HepG2 (cell line): Measurements from ENCODE around the gene TRIM61. TPM values are rescaled to one million over a fixed set of nuclear protein-coding genes. Genes with fewer than 3 reads are reported as not detected.

Experiments used
- ATAC-seq: fragments of 200-7000 bp; cut with Tn5 transposase; 3 replicates; pipeline ENCODE4 v1.9.1; 2020; ENCODE audit warnings: mild to moderate bottlenecking, moderate library complexity
- BruUV-seq: library from RNA; stranded (reverse); fragments of 400-500 nt; replicated peaks from 2 replicates; lab custom pipeline; 2021; lab: Mats Ljungman, UMichigan
- CTCF ChIA-PET: fragments of 300-600 bp; formaldehyde crosslinking; extraction: SDS; loops from one replicate; lab custom pipeline; 2021; ENCODE audit warnings: low total read pairs, inconsistent platforms, low intra/inter-chr PET ratio; lab: Yijun Ruan, JAX
- POLR2A ChIA-PET: fragments of 350-600 bp; sonication (Branson Sonifier 250); formaldehyde crosslinking; loops from one replicate; lab custom pipeline; 2020; ENCODE audit warnings: antibody characterized with exemption, inconsistent platforms; lab: Yijun Ruan, JAX
- DNase-seq: peaks from one replicate; pipeline ENCODE4 v3.0.0-alpha.2; 2015; ENCODE audit warnings: low spot score
- FAIRE-seq: peaks from 3 replicates; lab custom pipeline; 2011; peaks lifted over from hg19 to GRCh38; lab: Jason Lieb, UNC
- H2AFZ ChIP-seq: one replicate; pipeline ENCODE4 v1.6.1; 2011; ENCODE audit warnings: low read length, inconsistent platforms
- H3K27ac ChIP-seq: fragments of 300-600 bp; 3 replicates; pipeline ENCODE4 v1.8.0; 2011; ENCODE audit warnings: mixed run types, mild to moderate bottlenecking, mixed read lengths, low read length, inconsistent platforms; ENCODE audit not compliant: insufficient read depth; ENCODE audit errors: extremely low read length
- H3K27me3 ChIP-seq, 2 experiments: fragments of 200-600 bp in 1 of 2; 2 replicates in 1 of 2; 3 replicates in 1 of 2; pipeline versions ENCODE4 v1.6.0 to v1.8.0; 2011; ENCODE audit warnings: low read length in 2 of 2, mild to moderate bottlenecking in 2 of 2, moderate library complexity in 2 of 2, inconsistent platforms in 1 of 2; ENCODE audit not compliant: insufficient read depth in 2 of 2, control insufficient read depth in 1 of 2
- H3K36me3 ChIP-seq, 2 experiments: fragments of 200-600 bp in 1 of 2; replicated peaks in 1 of 2; 2 replicates in 1 of 2; 3 replicates in 1 of 2; pipeline versions ENCODE4 v1.5.1 to v1.8.0; 2011; ENCODE audit warnings: low read length in 2 of 2, inconsistent platforms in 1 of 2; ENCODE audit not compliant: insufficient read depth in 2 of 2, control insufficient read depth in 1 of 2
- H3K4me1 ChIP-seq: 2 replicates; pipeline ENCODE4 v1.5.1; 2012; ENCODE audit warnings: low read length, inconsistent platforms; ENCODE audit not compliant: insufficient read depth
- H3K4me2 ChIP-seq: 2 replicates; pipeline ENCODE4 v1.6.0; 2011; ENCODE audit warnings: low read depth, low read length, inconsistent platforms
- H3K4me3 ChIP-seq, 3 experiments: fragments of 200-600 bp in 1 of 3; sonication (generic), shearing (Covaris generic) in 1 of 3; replicated peaks in 1 of 3; 2 replicates each; pipeline ENCODE4 v1.5.1; 2011 to 2016; ENCODE audit warnings: low read length in 3 of 3, inconsistent platforms in 2 of 3, low read depth in 2 of 3, mild to moderate bottlenecking in 2 of 3, control low read depth in 1 of 3, mixed read lengths in 1 of 3; ENCODE audit not compliant: insufficient read depth in 1 of 3
- H3K79me2 ChIP-seq: one replicate; pipeline ENCODE4 v1.6.1; 2011; ENCODE audit warnings: low read length, inconsistent platforms; ENCODE audit not compliant: insufficient read depth
- H3K9ac ChIP-seq: 2 replicates; pipeline ENCODE4 v1.6.0; 2011; ENCODE audit warnings: mild to moderate bottlenecking, low read depth, low read length, inconsistent platforms; ENCODE audit not compliant: insufficient read depth
- H3K9me3 ChIP-seq: 2 replicates; pipeline ENCODE4 v1.5.1; 2012; ENCODE audit warnings: mild to moderate bottlenecking, low read length
- H4K20me1 ChIP-seq: 2 replicates; pipeline ENCODE4 v1.6.0; 2011; ENCODE audit warnings: inconsistent platforms, mild to moderate bottlenecking, low read length, moderate library complexity; ENCODE audit not compliant: insufficient read depth
- ARID3A ChIP-seq: IDR thresholded peaks from 2 replicates; pipeline ENCODE4 v1.6.1; 2012; ENCODE audit warnings: low read depth, low read length, improper control_type of control experiment
- ATF1 ChIP-seq: IDR thresholded peaks from 2 replicates; pipeline ENCODE4 v1.6.1; 2016; ENCODE audit warnings: mild to moderate bottlenecking, control low read depth
- GTF2F1 ChIP-seq: fragments of 150-350 bp; IDR thresholded peaks from 2 replicates; pipeline ENCODE4 v1.6.1; 2014; ENCODE audit warnings: low read length
- HOXA5 ChIP-seq: sonication (generic); formaldehyde crosslinking; IDR thresholded peaks from 2 replicates; pipeline ENCODE4 v1.4.0; 2020; ENCODE audit warnings: missing genetic modification reagents
- KDM5A ChIP-seq: fragments of 200-600 bp; sonication (generic); IDR thresholded peaks from 2 replicates; pipeline ENCODE4 v1.7.0; 2018; ENCODE audit warnings: antibody characterized with exemption, mild to moderate bottlenecking, low read length, borderline replicate concordance
- MTERF4 ChIP-seq: sonication (generic); formaldehyde crosslinking; IDR thresholded peaks from 2 replicates; pipeline ENCODE4 v1.8.0; 2023; ENCODE audit warnings: mild to moderate bottlenecking, missing genetic modification reagents
- SMC3 ChIP-seq: IDR thresholded peaks from 2 replicates; pipeline ENCODE4 v1.6.1; 2011; ENCODE audit warnings: low read length, improper control_type of control experiment
- ZNF121 ChIP-seq: sonication (generic); formaldehyde crosslinking; IDR thresholded peaks from 2 replicates; pipeline ENCODE4 v1.5.0; 2020; ENCODE audit warnings: mild to moderate bottlenecking, missing genetic modification reagents
- ZNF18 ChIP-seq: sonication (generic); formaldehyde crosslinking; IDR thresholded peaks from 2 replicates; pipeline ENCODE4 v1.8.0; 2022; ENCODE audit warnings: mild to moderate bottlenecking, missing genetic modification reagents; ENCODE audit not compliant: insufficient replicate concordance
- ZNF333 ChIP-seq: sonication (generic); formaldehyde crosslinking; IDR thresholded peaks from 2 replicates; pipeline ENCODE4 v1.4.0; 2020; ENCODE audit warnings: mild to moderate bottlenecking, missing genetic modification reagents, borderline replicate concordance
- ZNF33A ChIP-seq: sonication (generic); formaldehyde crosslinking; IDR thresholded peaks from 2 replicates; pipeline ENCODE4 v1.5.1; 2020; ENCODE audit warnings: missing genetic modification reagents, mild to moderate bottlenecking, moderate library complexity, borderline replicate concordance
- WGBS: methylation state at CpG from one replicate; pipeline ENCODE4 v1.1.6; 2017; ENCODE audit warnings: low lambda C conversion rate; 5-methylcytosine and 5-hydroxymethylcytosine counted together
- in situ Hi-C: cut with HindIII; loops from 2 replicates; pipeline ENCODE4 v1.10.0; 2017; ENCODE audit warnings: low pct_unique_long_range_greater_than_20kb; ENCODE audit not compliant: extremely low pct_ligation_motif_present
- intact Hi-C: fragments of 100-400 bp; cut with micrococcal nuclease; formaldehyde crosslinking; loops from one replicate; pipeline ENCODE4 v1.10.0; 2022; ENCODE audit not compliant: unreplicated experiment
- polyA plus RNA-seq, 8 experiments: library from polyadenylated mRNA; depleted of rRNA in 3 of 8; stranded (reverse) in 7 of 8; unstranded in 1 of 8; fragments of >200 nt; fragmentation: Illumina TruSeq in 4 of 8; extraction: Trizol in 4 of 8; gene quantifications; 2 replicates each; pipeline versions ENCODE4 v1.2.1 to v1.2.3, GENCODE V29; 2011 to 2016; ENCODE audit warnings: low read depth in 4 of 8, missing spikeins in 1 of 8, mixed read lengths in 1 of 8; ENCODE audit not compliant: insufficient read depth in 1 of 8
- total RNA-seq, 5 experiments: library from RNA; depleted of rRNA; stranded (reverse); fragments of >200 nt; fragmentation: Illumina TruSeq; extraction: Trizol; gene quantifications; 2 replicates each; pipeline ENCODE4 v1.2.3, GENCODE V29; 2016; ENCODE audit warnings: low read depth in 1 of 5
- TF ChIP-seq, protein P1 (sequence below): sonication (generic); formaldehyde crosslinking; IDR thresholded peaks from 2 replicates; pipeline ENCODE4 v1.4.0; 2020; ENCODE audit warnings: mild to moderate bottlenecking, missing genetic modification reagents

The TRIM61 gene
- total and polyA plus RNA-seq, 2 of the 13 experiments (the other 11 are each of a cell fraction or from before 2014, with no cell fraction given) = not detected

GRCh38 chr4:164949448-164950143 lies 27.9 kb downstream of the TRIM61 start:
- 0% methylated on average over 1 of the region's 1 CpG for WGBS
- Histone ChIP-seq H3K27ac (no peak overlapping the region), H3K79me2 (no peaks in the 10 kb centered on the region), H3K9ac (no peak overlapping the region), H3K36me3 (no peaks in the 10 kb centered on the region), H3K27me3 (no peaks in the 10 kb centered on the region; a peak in 1 of 5 replicates), H2AFZ (no peak overlapping the region), H4K20me1 (no peaks in the 10 kb centered on the region), H3K4me2 (no peak overlapping the region), H3K4me3 (no peak overlapping the region), H3K4me1 (no peaks in the 10 kb centered on the region), H3K9me3 (no peaks in the 10 kb centered on the region)
- ChIA-PET POLR2A (no interaction called here), CTCF (no interaction called here)
- BruUV-seq = no TSS peak
- FAIRE-seq (no peak), ATAC-seq (peak; percentile 59), DNase-seq (no peak)
- intact Hi-C loops = no loop called here
- in situ Hi-C loops = no loop called here
- TF ChIP-seq ZNF18 (CRISPR knock-in tag) (no peak), GTF2F1 (no peak), ZNF121 (no peak), SMC3 (no peak), MTERF4 (no peak), ATF1 (CRISPR knock-in tag) (no peak), ARID3A (no peak), ZNF333 (CRISPR knock-in tag) (no peak), KDM5A (no peak), ZNF33A (CRISPR knock-in tag) (no peak), HOXA5 (CRISPR knock-in tag) (no peak)
- TF ChIP-seq, protein P1, sequence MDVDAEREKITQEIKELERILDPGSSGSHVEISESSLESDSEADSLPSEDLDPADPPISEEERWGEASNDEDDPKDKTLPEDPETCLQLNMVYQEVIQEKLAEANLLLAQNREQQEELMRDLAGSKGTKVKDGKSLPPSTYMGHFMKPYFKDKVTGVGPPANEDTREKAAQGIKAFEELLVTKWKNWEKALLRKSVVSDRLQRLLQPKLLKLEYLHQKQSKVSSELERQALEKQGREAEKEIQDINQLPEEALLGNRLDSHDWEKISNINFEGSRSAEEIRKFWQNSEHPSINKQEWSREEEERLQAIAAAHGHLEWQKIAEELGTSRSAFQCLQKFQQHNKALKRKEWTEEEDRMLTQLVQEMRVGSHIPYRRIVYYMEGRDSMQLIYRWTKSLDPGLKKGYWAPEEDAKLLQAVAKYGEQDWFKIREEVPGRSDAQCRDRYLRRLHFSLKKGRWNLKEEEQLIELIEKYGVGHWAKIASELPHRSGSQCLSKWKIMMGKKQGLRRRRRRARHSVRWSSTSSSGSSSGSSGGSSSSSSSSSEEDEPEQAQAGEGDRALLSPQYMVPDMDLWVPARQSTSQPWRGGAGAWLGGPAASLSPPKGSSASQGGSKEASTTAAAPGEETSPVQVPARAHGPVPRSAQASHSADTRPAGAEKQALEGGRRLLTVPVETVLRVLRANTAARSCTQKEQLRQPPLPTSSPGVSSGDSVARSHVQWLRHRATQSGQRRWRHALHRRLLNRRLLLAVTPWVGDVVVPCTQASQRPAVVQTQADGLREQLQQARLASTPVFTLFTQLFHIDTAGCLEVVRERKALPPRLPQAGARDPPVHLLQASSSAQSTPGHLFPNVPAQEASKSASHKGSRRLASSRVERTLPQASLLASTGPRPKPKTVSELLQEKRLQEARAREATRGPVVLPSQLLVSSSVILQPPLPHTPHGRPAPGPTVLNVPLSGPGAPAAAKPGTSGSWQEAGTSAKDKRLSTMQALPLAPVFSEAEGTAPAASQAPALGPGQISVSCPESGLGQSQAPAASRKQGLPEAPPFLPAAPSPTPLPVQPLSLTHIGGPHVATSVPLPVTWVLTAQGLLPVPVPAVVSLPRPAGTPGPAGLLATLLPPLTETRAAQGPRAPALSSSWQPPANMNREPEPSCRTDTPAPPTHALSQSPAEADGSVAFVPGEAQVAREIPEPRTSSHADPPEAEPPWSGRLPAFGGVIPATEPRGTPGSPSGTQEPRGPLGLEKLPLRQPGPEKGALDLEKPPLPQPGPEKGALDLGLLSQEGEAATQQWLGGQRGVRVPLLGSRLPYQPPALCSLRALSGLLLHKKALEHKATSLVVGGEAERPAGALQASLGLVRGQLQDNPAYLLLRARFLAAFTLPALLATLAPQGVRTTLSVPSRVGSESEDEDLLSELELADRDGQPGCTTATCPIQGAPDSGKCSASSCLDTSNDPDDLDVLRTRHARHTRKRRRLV (CRISPR knock-in tag) = no peak
